Small intestine (tissue), 7 donors: ENCODE measurements around the gene ERVK3-1. TPM values are rescaled to one million over a fixed set of nuclear protein-coding genes. Genes with fewer than 3 reads are reported as not detected.
A peak's percentile ranks its signal among the peaks of the same experiment; 100 is the strongest.

Experiments used
- DNase-seq, 2 donors: peaks; one replicate each; pipeline versions ENCODE4 v3.0.0 to v3.0.0-alpha.2; 2013
- FAIRE-seq: peaks from 2 replicates; lab custom pipeline; 2012; peaks lifted over from hg19 to GRCh38; lab: Jason Lieb, UNC
- H3K27ac ChIP-seq, 3 donors: one replicate each; pipeline ENCODE4 v1.5.1; 2013; ENCODE audit warnings: low read length in 2 of 3, mild to moderate bottlenecking in 2 of 3, control low read depth in 1 of 3, inconsistent platforms in 1 of 3, low read depth in 1 of 3, moderate library complexity in 1 of 3
- H3K27me3 ChIP-seq, 3 donors: one replicate each; pipeline ENCODE4 v1.6.1; 2013; ENCODE audit warnings: low read length in 3 of 3, inconsistent platforms in 1 of 3; ENCODE audit not compliant: control insufficient read depth in 3 of 3, insufficient read depth in 3 of 3
- H3K36me3 ChIP-seq, 3 donors: one replicate each; pipeline ENCODE4 v1.6.1; 2013; ENCODE audit warnings: low read length in 3 of 3, inconsistent platforms in 1 of 3, low read depth in 1 of 3, mild to moderate bottlenecking in 1 of 3, moderate library complexity in 1 of 3; ENCODE audit not compliant: control insufficient read depth in 3 of 3, insufficient read depth in 2 of 3
- H3K4me1 ChIP-seq, 3 donors: one replicate each; pipeline ENCODE4 v1.6.1; 2013; ENCODE audit warnings: low read length in 2 of 3, inconsistent platforms in 1 of 3, low read depth in 1 of 3, mild to moderate bottlenecking in 1 of 3, moderate library complexity in 1 of 3; ENCODE audit not compliant: control insufficient read depth in 3 of 3, insufficient read depth in 2 of 3
- H3K4me3 ChIP-seq, 3 donors: one replicate each; pipeline ENCODE4 v1.5.1; 2013; ENCODE audit warnings: low read length in 3 of 3, control low read depth in 1 of 3, inconsistent platforms in 1 of 3, low read depth in 1 of 3, mild to moderate bottlenecking in 1 of 3, moderate library complexity in 1 of 3
- H3K9me3 ChIP-seq, 2 donors: one replicate each; pipeline ENCODE4 v1.6.1; 2013; ENCODE audit warnings: low read depth in 1 of 2, low read length in 1 of 2; ENCODE audit not compliant: control insufficient read depth in 2 of 2, insufficient read depth in 1 of 2
- WGBS, 3 donors: extraction: QIAGEN DNeasy Blood & Tissue Kit; methylation state at CpG; one replicate each; pipeline ENCODE4 v1.1.7; 2013; 5-methylcytosine and 5-hydroxymethylcytosine counted together
- polyA plus RNA-seq, 4 donors: library from polyadenylated mRNA; stranded (reverse) in 3 of 4; unstranded in 1 of 4; fragments of 200-250 nt in 3 of 4; fragments of 120-200 nt in 1 of 4; gene quantifications; one replicate each; pipeline versions ENCODE4 v1.2.1 to v1.2.3, GENCODE V29; 2013
- donor health status: healthy with polysubstance abuse.
- donor health status: control.
- donor health status: control.
- donor health status: Bipolar disorder and iron deficiency.
- donor health status: healthy.

The ERVK3-1 gene
- polyA plus RNA-seq, 4 donors: 34.8 to 53.9 (median 51.6) TPM

- H3K9me3 ChIP-seq: no peaks in the 10 kb centered on the region
- FAIRE-seq: no peak
- WGBS, 3 donors: 90 to 93% (median 90%) methylated on average over 10 of the region's 10 CpGs
- H3K27me3 ChIP-seq: peaks cover 0 to 68% (median 3%) of the 10 kb centered on the region in 3 donors
- DNase-seq: no peak
- H3K36me3 ChIP-seq: peaks cover 0 to 5% (median 0%) of the 10 kb centered on the region in 3 donors
- H3K4me3 ChIP-seq: no peak overlapping the region
- H3K4me1 ChIP-seq: peaks cover 0 to 11% (median 4%) of the 10 kb centered on the region in 3 donors
- no peak overlapping the region for H3K27ac ChIP-seq
Observed at GRCh38 chr19:58355215-58355796, 50.1 kb downstream of the ERVK3-1 start.

- Histone ChIP-seq H3K9me3 (no peaks in the 10 kb centered on the region), H3K4me1 (peaks cover 0 to 11% (median 4%) of the 10 kb centered on the region in 3 donors), H3K4me3 (peak overlapping the region in 2 of 3 donors; percentile 19 to 28), H3K36me3 (peaks cover 0 to 5% (median 0%) of the 10 kb centered on the region in 3 donors), H3K27me3 (peaks cover 0 to 60% (median 3%) of the 10 kb centered on the region in 3 donors), H3K27ac (no peak overlapping the region)
- DNase-seq: peak in 1 of 2 donors; percentile 70
- 10 to 38% (median 27%) methylated on average over 80 to 94 of the region's 94 CpGs for WGBS, 3 donors
- no peak for FAIRE-seq
Observed at GRCh38 chr19:58355908-58356765, 51.0 kb downstream of the ERVK3-1 start.

- Histone ChIP-seq H3K9me3 (no peaks in the 10 kb centered on the region), H3K27ac (no peak overlapping the region), H3K4me3 (peak overlapping the region; percentile 10 to 28 (median 19)), H3K36me3 (peaks cover 0 to 5% (median 0%) of the 10 kb centered on the region in 3 donors), H3K4me1 (peaks cover 0 to 14% (median 4%) of the 10 kb centered on the region in 3 donors), H3K27me3 (peaks cover 0 to 53% (median 0%) of the 10 kb centered on the region in 3 donors)
- 22 to 61% (median 49%) methylated on average over 69 to 75 of the region's 75 CpGs for WGBS, 3 donors
- DNase-seq (no peak), FAIRE-seq (no peak)
Observed at GRCh38 chr19:58356766-58357480, 51.7 kb downstream of the ERVK3-1 start.

GRCh38 chr19:58357481-58358145, 52.4 kb downstream of the ERVK3-1 start:
- H3K27ac ChIP-seq: no peak overlapping the region
- H3K36me3 ChIP-seq: peaks cover 0 to 5% (median 0%) of the 10 kb centered on the region in 3 donors
- DNase-seq (no peak), FAIRE-seq (no peak)
- H3K27me3 ChIP-seq: peaks cover 0 to 46% (median 0%) of the 10 kb centered on the region in 3 donors
- H3K4me1 ChIP-seq: peaks cover 0 to 14% (median 4%) of the 10 kb centered on the region in 3 donors
- WGBS, 3 donors: 71 to 83% (median 81%) methylated on average over 16 to 19 of the region's 19 CpGs
- H3K9me3 ChIP-seq: no peaks in the 10 kb centered on the region
- H3K4me3 ChIP-seq: no peak overlapping the region

- Histone ChIP-seq H3K36me3 (peaks cover 0 to 16% (median 0%) of the 10 kb centered on the region in 3 donors), H3K27ac (peak overlapping the region; percentile 90 to 98 (median 97)), H3K9me3 (no peaks in the 10 kb centered on the region), H3K27me3 (peaks cover 0 to 8% (median 0%) of the 10 kb centered on the region in 3 donors), H3K4me3 (peak overlapping the region; percentile 62 to 91 (median 75)), H3K4me1 (peaks cover 0 to 6% (median 3%) of the 10 kb centered on the region in 3 donors)
- 3 to 8% (median 6%) methylated on average over 28 of the region's 28 CpGs for WGBS, 3 donors
- FAIRE-seq (no peak), DNase-seq (no peak)
Observed at GRCh38 chr19:58361900-58362271, 56.7 kb downstream of the ERVK3-1 start.

GRCh38 chr19:58362272-58362994, 57.3 kb downstream of the ERVK3-1 start, which contains the start of gene ZNF497:
Gene ZNF497 (minus strand): TSS chr19:58362751. CDS start chr19:58357635, 5,116 bp downstream.
- DNase-seq (peak; percentile 96 to 99), FAIRE-seq (no peak)
- Histone ChIP-seq H3K27ac (peak within 1 kb of the TSS; percentile 90 to 98 (median 97)), H3K4me1 (peaks cover 0 to 4% (median 0%) of the 10 kb centered on the region in 3 donors), H3K27me3 (peaks cover 0 to 4% (median 0%) of the 10 kb centered on the region in 3 donors), H3K36me3 (peaks cover 0 to 22% (median 0%) of the 10 kb centered on the region in 3 donors), H3K9me3 (peaks cover 0 to 3% of the 10 kb centered on the region in 2 donors), H3K4me3 (peak within 1 kb of the TSS; percentile 62 to 91 (median 75))
- WGBS, 3 donors: 0% methylated on average over 56 to 74 of the region's 74 CpGs

GRCh38 chr19:58364146-58364545, 59.0 kb downstream of the ERVK3-1 start:
- Histone ChIP-seq H3K4me3 (no peak overlapping the region), H3K36me3 (peaks cover 0 to 23% (median 0%) of the 10 kb centered on the region in 3 donors), H3K27me3 (peaks cover 0 to 2% (median 0%) of the 10 kb centered on the region in 3 donors), H3K4me1 (peaks cover 0 to 4% (median 0%) of the 10 kb centered on the region in 3 donors), H3K27ac (no peak overlapping the region), H3K9me3 (peaks cover 0 to 7% of the 10 kb centered on the region in 2 donors)
- WGBS, 3 donors: 67 to 89% (median 85%) methylated on average over 5 of the region's 5 CpGs
- DNase-seq (no peak), FAIRE-seq (no peak)
